ENCODE results near the gene RBL1.

DNA sequence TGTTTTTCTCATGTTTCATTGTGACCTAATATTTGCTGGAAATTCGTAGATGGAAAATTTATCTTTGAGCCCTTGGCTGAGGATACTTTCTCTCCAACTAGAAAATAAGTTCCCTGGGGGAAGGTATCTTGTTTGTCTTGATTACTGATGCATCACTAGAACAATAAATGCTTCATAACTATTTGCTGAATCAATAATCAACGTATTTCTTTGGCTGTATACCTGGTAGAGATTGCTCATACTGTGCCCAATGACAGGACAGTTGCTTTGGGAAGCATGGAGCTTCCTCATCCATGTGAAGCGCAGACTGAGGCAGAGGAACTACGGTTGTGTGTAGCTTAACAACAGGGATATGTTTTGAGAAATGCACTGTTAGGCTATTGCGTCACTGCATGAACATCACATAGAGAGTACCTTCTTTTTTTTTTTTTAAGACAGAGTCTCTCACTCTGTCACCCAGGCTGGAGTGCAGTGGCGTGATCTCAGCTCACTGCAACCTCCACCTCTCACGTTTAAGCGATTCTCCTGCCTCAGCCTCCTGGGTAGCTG lies 49.1 kb upstream of the RBL1 start:
- TF ChIP-seq ARNT (IDR thresholded peaks at IDR 0.05) (no peak), SP1 (IDR thresholded peaks at IDR 0.05) (no peak), ELF4 (IDR thresholded peaks at IDR 0.05) (no peak), FOXM1 (IDR thresholded peaks at IDR 0.05; ENCODE audit: borderline replicate concordance) (no peak), LEF1 (IDR thresholded peaks at IDR 0.05; ENCODE audit: borderline replicate concordance) (no peak), SUZ12 (IDR thresholded peaks at IDR 0.05) (no peak), TARDBP (IDR thresholded peaks at IDR 0.05) (no peak), BHLHE40 (IDR thresholded peaks at IDR 0.05; ENCODE audit: borderline replicate concordance) (no peak), L3MBTL2 (conservative IDR thresholded peaks at IDR 0.05) (no peak), FOXA1 (IDR thresholded peaks at IDR 0.05) (no peak), CTBP1 (IDR thresholded peaks at IDR 0.05; ENCODE audit: borderline replicate concordance) (no peak)

Data from HEK293T (cell line).